Aorta (tissue), 5 donors: ENCODE data around the gene GPR15. TPM values are rescaled to one million over a fixed set of nuclear protein-coding genes. Genes with fewer than 3 reads are reported as not detected.

Experiments
- ATAC-seq: fragments of 200-7000 bp; cut with Tn5 transposase; one replicate; pipeline ENCODE4 v1.9.1; 2022; ENCODE audit warnings: moderate library complexity; ENCODE audit not compliant: low FRiP score
- DNase-seq, 2 donors: peaks; one replicate each; pipeline ENCODE4 v3.0.0-alpha.2; 2020
- H3K27ac ChIP-seq, 2 donors: one replicate each; pipeline ENCODE4 v1.5.1; 2013; ENCODE audit warnings: low read length in 2 of 2, mild to moderate bottlenecking in 2 of 2, moderate library complexity in 2 of 2, control low read depth in 1 of 2, inconsistent platforms in 1 of 2, low read depth in 1 of 2
- H3K27me3 ChIP-seq, 2 donors: one replicate each; pipeline ENCODE4 v1.6.1; 2013; ENCODE audit warnings: control low read depth in 1 of 2, low read length in 1 of 2, mild to moderate bottlenecking in 1 of 2, moderate library complexity in 1 of 2; ENCODE audit not compliant: insufficient read depth in 2 of 2, control insufficient read depth in 1 of 2
- H3K36me3 ChIP-seq, 2 donors: one replicate each; pipeline ENCODE4 v1.6.1; 2013; ENCODE audit warnings: control low read depth in 1 of 2, low read length in 1 of 2, mild to moderate bottlenecking in 1 of 2; ENCODE audit not compliant: insufficient read depth in 2 of 2, control insufficient read depth in 1 of 2
- H3K4me1 ChIP-seq, 2 donors: one replicate each; pipeline ENCODE4 v1.6.1; 2013; ENCODE audit warnings: low read length in 2 of 2, control low read depth in 1 of 2, mild to moderate bottlenecking in 1 of 2, moderate library complexity in 1 of 2; ENCODE audit not compliant: insufficient read depth in 2 of 2, control insufficient read depth in 1 of 2
- H3K4me3 ChIP-seq, 2 donors: one replicate each; pipeline ENCODE4 v1.5.1; 2013; ENCODE audit warnings: low read length in 2 of 2, control low read depth in 1 of 2, mild to moderate bottlenecking in 1 of 2
- H3K9me3 ChIP-seq: one replicate; pipeline ENCODE4 v1.6.1; 2013; ENCODE audit warnings: mild to moderate bottlenecking, low read length; ENCODE audit not compliant: control insufficient read depth
- WGBS, 2 donors: extraction: QIAGEN DNeasy Blood & Tissue Kit; methylation state at CpG; one replicate each; pipeline ENCODE4 v1.1.7; 2013; 5-methylcytosine and 5-hydroxymethylcytosine counted together
- intact Hi-C, 2 donors: fragments of 100-400 bp; cut with DNase I; formaldehyde crosslinking; loops; one replicate each; pipeline versions ENCODE4 v1.14.2 to v1.15.0; 2022
- polyA plus RNA-seq, 2 donors: library from polyadenylated mRNA; stranded (reverse); fragments of 200-250 nt; gene quantifications; one replicate each; pipeline ENCODE4 v1.2.3, GENCODE V29; 2013
- total RNA-seq, 2 donors: library from RNA; stranded (reverse); fragmentation: NEBNext Ultra II Directional; extraction: Animal tissue kit (Norgen Biotek cat#: 25700); gene quantifications; one replicate each; pipeline ENCODE4 v1.2.1, GENCODE V29; 2021
- donor health status: healthy with polysubstance abuse.
- donor health status: Bipolar disorder and iron deficiency.
- donor health status: DM: no; HTN: no; CAD: no.
- donor health status: DM: no; HTN: no; CAD: no.
- donor health status: DM: yes; HTN: yes; CAD: no.

The GPR15 gene
- total and polyA plus RNA-seq, 4 donors: not detected

DNA sequence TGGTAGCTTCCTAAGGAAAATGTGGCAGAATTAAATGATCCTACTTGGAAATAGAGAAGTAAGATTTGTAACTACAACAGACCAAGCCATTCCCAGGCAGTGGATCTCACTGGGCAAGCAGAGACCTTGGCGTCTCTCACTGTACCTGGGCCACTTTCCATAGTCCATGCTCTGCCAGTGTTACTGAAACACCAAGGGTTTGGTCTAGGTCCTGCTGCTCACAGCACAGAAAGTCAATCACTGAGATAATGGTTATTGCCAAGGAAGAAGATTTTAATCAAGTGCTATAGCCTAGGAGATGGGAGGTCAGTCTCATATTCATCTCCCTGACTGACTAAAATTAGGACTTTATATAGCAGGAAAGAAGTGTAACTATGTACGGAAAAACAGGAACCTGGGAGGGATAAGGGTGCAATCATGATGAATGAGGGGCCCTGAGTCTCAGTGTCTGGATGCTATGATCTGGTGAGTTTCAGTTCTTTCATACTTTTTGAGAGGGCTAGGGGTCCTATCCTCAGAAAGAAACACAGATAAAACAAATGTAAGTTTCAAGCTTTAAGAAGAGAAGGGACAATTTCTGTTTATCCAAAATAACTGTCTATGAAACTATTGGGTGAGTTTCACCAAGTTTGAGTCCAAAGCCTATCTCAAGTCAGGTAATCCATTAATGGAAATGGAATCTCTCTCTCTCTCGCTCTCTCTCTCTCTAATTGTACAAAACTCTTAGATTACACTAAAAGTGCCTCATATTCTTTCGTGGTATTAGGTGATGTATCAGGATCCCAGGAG is 20.6 kb downstream of the GPR15 start:
- Histone ChIP-seq H3K9me3 (no peaks in the 10 kb centered on the region), H3K27me3 (peaks cover 0 to 1% of the 10 kb centered on the region in 2 donors), H3K36me3 (no peaks in the 10 kb centered on the region)

DNA sequence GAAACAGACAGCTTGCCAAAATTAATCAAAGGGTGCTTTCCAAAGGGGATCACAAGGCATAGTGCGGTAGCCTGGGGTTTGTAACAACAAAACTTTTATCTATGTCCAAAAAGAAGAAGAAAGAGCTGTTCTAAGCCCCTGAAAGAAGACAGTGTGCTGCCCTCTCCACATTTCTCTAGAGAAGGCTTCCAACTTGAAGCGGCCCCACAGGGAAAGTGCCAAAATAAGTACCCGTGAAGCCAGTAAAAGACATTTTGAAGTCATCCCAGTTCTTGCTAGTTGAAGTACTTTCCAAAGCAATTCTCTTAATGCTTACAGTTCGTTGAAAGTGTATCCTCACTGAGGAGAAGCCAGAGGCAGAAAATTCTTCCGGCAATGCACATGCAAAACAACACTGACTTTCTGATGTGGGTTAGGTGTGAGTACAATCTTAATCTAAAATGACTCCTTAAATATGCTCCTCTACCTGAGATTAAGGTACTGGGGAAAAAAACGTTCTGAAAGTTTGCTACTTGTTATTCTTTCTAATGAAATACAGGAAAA is 21.3 kb downstream of the GPR15 start:
- no peak overlapping the region for H3K4me3 ChIP-seq
- ATAC-seq (no peak), DNase-seq (no peak)
- peaks cover 0 to 1% of the 10 kb centered on the region in 2 donors for H3K27me3 ChIP-seq
- no peaks in the 10 kb centered on the region for H3K36me3 ChIP-seq
- intact Hi-C loops: no loop called here
- no peaks in the 10 kb centered on the region for H3K9me3 ChIP-seq
- 54 to 57% methylated on average over 6 of the region's 6 CpGs for WGBS, 2 donors
- H3K27ac ChIP-seq: no peak overlapping the region
- H3K4me1 ChIP-seq: no peaks in the 10 kb centered on the region

More for the DNA sequence above, 20.6 kb downstream of the GPR15 start:
- intact Hi-C loops: no loop called here
- H3K4me3 ChIP-seq: no peak overlapping the region
- H3K4me1 ChIP-seq: no peaks in the 10 kb centered on the region
- no peak overlapping the region for H3K27ac ChIP-seq
- ATAC-seq (no peak), DNase-seq (no peak)
- WGBS, 2 donors: 77 to 80% methylated on average over 4 of the region's 4 CpGs

DNA sequence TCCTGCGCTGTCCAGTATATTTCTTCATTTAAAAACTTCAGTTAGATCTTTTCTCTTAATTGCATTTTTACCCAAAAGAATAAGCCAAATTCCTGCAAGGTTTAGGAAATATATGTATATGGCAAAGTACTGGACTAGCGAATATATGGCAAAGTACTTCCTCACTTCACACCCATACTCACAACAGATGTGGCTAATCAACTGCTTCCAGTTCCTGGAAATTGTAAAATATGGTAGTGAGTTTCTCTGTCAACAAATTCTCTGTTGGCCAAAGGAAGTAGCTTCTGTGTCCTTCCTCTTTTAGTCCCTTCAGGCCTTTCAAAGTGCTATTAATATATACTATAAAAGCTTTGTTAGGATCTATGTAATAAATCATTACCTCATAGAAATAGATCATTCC is 22.0 kb downstream of the GPR15 start:
- Histone ChIP-seq H3K27me3 (no peaks in the 10 kb centered on the region), H3K4me3 (no peak overlapping the region), H3K4me1 (no peaks in the 10 kb centered on the region), H3K27ac (no peak overlapping the region), H3K36me3 (no peaks in the 10 kb centered on the region), H3K9me3 (no peaks in the 10 kb centered on the region)
- ATAC-seq (no peak), DNase-seq (no peak)
- WGBS, 2 donors: 87 to 91% methylated on average over 2 of the region's 2 CpGs
- intact Hi-C loops: no loop called here

DNA sequence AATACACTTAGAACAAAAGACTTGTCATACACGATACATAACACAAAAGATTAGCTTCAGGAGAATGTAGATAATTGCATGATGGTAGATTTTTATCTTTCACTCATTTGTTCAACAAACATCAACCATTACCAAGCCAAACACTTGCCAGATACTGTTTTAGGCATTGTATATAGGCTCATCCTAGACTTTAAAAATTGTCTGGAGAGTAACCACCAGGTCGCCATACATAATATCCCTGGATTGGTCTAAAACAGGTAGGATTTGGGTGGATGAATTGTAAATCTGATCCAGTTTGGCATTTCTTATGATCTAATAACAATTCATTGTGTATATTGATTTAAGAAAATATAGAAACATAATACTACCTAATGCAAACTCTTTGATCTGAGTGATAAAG is 22.8 kb downstream of the GPR15 start:
- no peak for ATAC-seq
- DNase-seq: no peak
- Histone ChIP-seq H3K4me1 (no peaks in the 10 kb centered on the region), H3K36me3 (no peaks in the 10 kb centered on the region), H3K27ac (no peak overlapping the region), H3K9me3 (no peaks in the 10 kb centered on the region), H3K4me3 (no peak overlapping the region), H3K27me3 (no peaks in the 10 kb centered on the region)
- 87 to 90% methylated on average over 2 of the region's 2 CpGs for WGBS, 2 donors
- intact Hi-C loops: no loop called here

DNA sequence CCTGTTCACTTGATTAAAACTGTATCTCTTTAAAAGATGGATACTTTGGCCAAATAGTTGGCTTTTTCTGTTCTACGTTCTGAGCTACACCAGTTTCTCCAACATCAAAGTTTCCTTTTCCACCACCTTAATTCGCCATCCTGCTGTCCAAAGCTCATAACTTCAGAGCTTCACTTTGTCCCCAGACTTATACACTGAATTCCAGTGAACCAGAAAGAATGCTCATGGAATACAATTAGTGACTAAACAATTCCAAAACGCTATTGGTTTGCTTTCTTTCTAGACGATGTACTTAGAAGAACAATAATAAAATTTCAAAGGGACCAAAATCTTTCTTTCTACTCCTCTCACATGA is 23.2 kb downstream of the GPR15 start:
- ATAC-seq: no peak

DNA sequence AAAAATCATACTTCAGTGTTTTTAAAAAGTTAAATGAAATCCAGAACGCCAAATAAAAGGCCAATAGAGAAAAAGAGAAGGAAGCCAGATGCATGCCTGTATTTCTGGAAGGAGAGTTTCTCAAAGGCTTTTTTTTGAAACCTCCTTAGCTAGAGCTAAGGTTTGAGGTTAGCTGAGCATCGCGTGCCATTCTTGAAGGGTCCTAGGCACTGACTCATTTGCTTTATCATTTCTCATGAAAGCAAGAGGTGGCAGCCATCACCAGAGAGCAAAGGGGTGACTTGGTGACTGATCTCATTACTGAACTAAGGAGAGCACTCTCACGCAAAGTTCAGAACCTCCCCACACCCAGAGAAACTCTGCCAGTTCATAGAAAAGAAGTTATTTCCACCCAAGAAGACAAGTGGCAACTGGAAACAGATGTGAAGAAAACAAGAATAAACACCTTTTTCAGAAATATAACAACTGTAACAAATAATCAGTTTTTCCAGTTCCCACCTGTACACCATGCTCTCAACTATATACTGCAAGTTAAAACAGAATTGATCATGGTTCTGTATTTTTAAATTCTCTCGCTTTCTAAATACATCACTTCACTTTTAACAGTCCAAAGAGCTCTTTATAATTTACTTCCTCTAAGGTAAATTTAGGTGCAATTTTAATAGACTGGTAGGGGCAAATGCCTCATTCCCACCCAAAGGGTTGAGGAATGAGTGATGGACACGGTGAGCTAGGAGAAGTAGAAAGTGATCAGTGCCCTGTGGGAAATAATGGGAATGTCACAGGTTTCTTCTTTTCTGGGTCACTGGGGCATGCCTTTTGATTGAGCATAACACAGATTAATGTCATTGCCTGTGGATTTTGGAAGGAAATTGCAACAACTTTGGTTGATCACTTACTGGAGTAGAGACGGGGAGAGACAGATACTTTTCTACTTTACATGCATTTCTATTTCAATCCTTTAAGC is 24.7 kb downstream of the GPR15 start:
- Histone ChIP-seq H3K36me3 (no peaks in the 10 kb centered on the region), H3K27ac (no peak overlapping the region), H3K4me3 (no peak overlapping the region), H3K9me3 (no peaks in the 10 kb centered on the region), H3K27me3 (no peaks in the 10 kb centered on the region), H3K4me1 (no peaks in the 10 kb centered on the region)
- 71 to 75% methylated on average over 7 of the region's 7 CpGs for WGBS, 2 donors
- no peak for ATAC-seq
- DNase-seq: no peak
- intact Hi-C loops: no loop called here

More for the DNA sequence above, 23.2 kb downstream of the GPR15 start:
- H3K36me3 ChIP-seq: no peaks in the 10 kb centered on the region
- no peak for DNase-seq
- H3K9me3 ChIP-seq: no peaks in the 10 kb centered on the region
- no peak overlapping the region for H3K27ac ChIP-seq
- H3K4me1 ChIP-seq: no peaks in the 10 kb centered on the region
- no peaks in the 10 kb centered on the region for H3K27me3 ChIP-seq
- no peak overlapping the region for H3K4me3 ChIP-seq
- intact Hi-C loops: no loop called here
- WGBS, 2 donors: 60 to 72% methylated on average over 4 of the region's 4 CpGs

DNA sequence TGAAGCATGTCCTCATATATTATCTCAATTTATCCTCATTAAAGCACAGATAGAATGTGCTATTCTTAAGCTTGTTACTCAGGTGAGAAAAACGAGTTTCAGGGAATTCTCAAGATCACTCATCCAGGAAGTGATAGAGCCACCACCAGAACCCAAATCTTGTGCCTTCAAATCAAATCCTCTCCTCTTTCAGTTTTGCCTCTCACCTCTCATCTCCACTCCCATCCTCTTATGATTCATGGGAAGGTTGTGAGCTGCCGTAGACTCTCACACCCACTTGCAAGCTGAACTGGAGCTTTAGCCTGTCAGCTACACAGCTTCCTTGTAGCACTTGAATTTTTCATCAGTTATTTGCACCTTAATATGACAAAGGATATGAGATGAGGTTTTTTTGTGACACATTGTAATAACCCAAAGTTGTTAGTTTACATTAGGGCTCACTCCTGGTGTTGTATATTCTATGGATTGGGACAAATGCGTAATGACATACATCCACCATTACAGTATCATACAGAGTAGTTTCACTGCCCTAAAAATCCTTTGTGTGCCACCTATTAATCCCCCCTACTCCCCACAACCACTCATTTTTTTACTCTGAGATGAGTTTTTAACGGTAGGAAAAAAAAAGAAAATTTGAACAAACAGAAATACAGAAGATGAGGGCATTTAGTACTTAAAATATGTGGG is 25.7 kb downstream of the GPR15 start:
- H3K27ac ChIP-seq: no peak overlapping the region
- no peaks in the 10 kb centered on the region for H3K27me3 ChIP-seq
- no peak for DNase-seq
- H3K4me1 ChIP-seq: no peaks in the 10 kb centered on the region
- no peaks in the 10 kb centered on the region for H3K36me3 ChIP-seq
- H3K4me3 ChIP-seq: no peak overlapping the region
- no peak for ATAC-seq
- H3K9me3 ChIP-seq: no peaks in the 10 kb centered on the region
- 66 to 69% methylated on average over 4 of the region's 4 CpGs for WGBS, 2 donors
- intact Hi-C loops: no loop called here

DNA sequence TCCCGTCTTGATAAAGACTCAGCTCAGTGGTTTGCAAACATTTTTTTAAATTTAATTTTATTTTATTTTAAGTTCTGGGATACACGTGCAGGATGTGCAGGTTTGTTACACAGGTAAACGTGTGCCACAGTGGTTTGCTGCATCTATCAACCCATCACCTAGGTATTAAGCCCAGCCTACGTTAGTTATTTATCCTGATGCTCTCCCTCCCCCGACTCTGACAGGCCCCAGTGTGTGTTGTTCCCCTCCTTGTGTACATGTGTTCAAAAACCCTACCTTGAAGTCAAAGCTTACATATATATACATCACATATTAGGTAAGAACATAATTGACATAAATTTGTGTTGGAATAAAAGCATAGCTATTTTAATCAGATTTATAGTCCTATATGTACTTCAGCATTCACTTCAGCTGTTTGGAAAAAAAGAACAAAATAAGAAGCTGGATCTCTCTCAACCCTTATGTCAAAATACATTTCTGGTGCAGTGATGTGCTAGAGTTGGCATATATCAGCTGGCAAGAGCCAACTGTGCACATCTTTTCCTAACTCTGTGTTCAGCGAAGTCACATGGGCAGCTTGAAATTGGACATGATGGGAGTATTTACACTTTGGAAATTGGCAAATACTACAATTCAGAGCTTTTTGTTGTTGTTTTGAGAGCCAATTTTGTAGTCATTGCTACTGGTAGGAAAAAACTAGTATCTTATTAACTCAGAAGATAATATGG is 26.5 kb downstream of the GPR15 start:
- no peaks in the 10 kb centered on the region for H3K9me3 ChIP-seq
- H3K27ac ChIP-seq: no peak overlapping the region
- intact Hi-C loops: no loop called here
- no peaks in the 10 kb centered on the region for H3K36me3 ChIP-seq
- no peaks in the 10 kb centered on the region for H3K4me1 ChIP-seq
- no peak overlapping the region for H3K4me3 ChIP-seq
- WGBS, 2 donors: 71 to 74% methylated on average over 6 of the region's 6 CpGs
- no peak for ATAC-seq
- DNase-seq: no peak
- H3K27me3 ChIP-seq: no peaks in the 10 kb centered on the region
